Keratinocyte (primary cell): ENCODE results near the gene VKORC1. TPM values are rescaled to one million over a fixed set of nuclear protein-coding genes. Genes with fewer than 3 reads are reported as not detected.

Experiments
- DNase-seq: peaks from one replicate; pipeline ENCODE4 v3.0.0-alpha.2; 2011; ENCODE audit warnings: low read depth, missing footprints, low spot score
- FAIRE-seq: peaks from 2 replicates; lab custom pipeline; 2011; peaks lifted over from hg19 to GRCh38; lab: Jason Lieb, UNC
- H2AFZ ChIP-seq: 2 replicates; pipeline ENCODE4 v1.6.0; 2012; ENCODE audit warnings: low read length, control low read depth, inconsistent platforms; ENCODE audit not compliant: control insufficient read depth
- H3K27ac ChIP-seq: 2 replicates; pipeline ENCODE4 v1.5.1; 2011; ENCODE audit warnings: low read length; ENCODE audit not compliant: control insufficient read depth, insufficient read depth
- H3K27me3 ChIP-seq: 3 replicates; pipeline ENCODE4 v1.6.0; 2011; ENCODE audit warnings: low read length; ENCODE audit not compliant: control insufficient read depth, insufficient read depth; ENCODE audit errors: extremely low read depth
- H3K36me3 ChIP-seq, 2 experiments: 2 replicates in 1 of 2; 3 replicates in 1 of 2; pipeline ENCODE4 v1.5.1; 2011; ENCODE audit warnings: low read length in 2 of 2, mild to moderate bottlenecking in 1 of 2; ENCODE audit not compliant: control insufficient read depth in 2 of 2, insufficient read depth in 2 of 2; ENCODE audit errors: extremely low read depth in 1 of 2
- H3K4me1 ChIP-seq: 3 replicates; pipeline ENCODE4 v1.5.1; 2011; ENCODE audit warnings: low read length; ENCODE audit not compliant: control insufficient read depth, insufficient read depth; ENCODE audit errors: extremely low read depth
- H3K4me2 ChIP-seq: 3 replicates; pipeline ENCODE4 v1.6.0; 2011; ENCODE audit warnings: low read depth, low read length; ENCODE audit not compliant: control insufficient read depth, insufficient read depth; ENCODE audit errors: extremely low read depth
- H3K4me3 ChIP-seq, 3 experiments: fragments of 200-600 bp in 1 of 3; sonication (generic) in 1 of 3; 2 replicates in 2 of 3; 3 replicates in 1 of 3; pipeline ENCODE4 v1.5.1; 2011 to 2016; ENCODE audit warnings: low read length in 3 of 3, mild to moderate bottlenecking in 3 of 3, control low read depth in 2 of 3, inconsistent platforms in 1 of 3, low read depth in 1 of 3, mixed read lengths in 1 of 3, mixed run types in 1 of 3, moderate library complexity in 1 of 3; ENCODE audit not compliant: control insufficient read depth in 2 of 3, insufficient read depth in 2 of 3; ENCODE audit errors: extremely low read depth in 1 of 3
- H3K79me2 ChIP-seq: 2 replicates; pipeline ENCODE4 v1.6.0; 2012; ENCODE audit warnings: low read length; ENCODE audit not compliant: control insufficient read depth, insufficient read depth
- H3K9ac ChIP-seq: 3 replicates; pipeline ENCODE4 v1.6.0; 2011; ENCODE audit warnings: low read length; ENCODE audit not compliant: control insufficient read depth, insufficient read depth; ENCODE audit errors: extremely low read depth
- H3K9me1 ChIP-seq: 3 replicates; pipeline ENCODE4 v1.6.0; 2011; ENCODE audit warnings: low read length; ENCODE audit not compliant: control insufficient read depth, insufficient read depth; ENCODE audit errors: extremely low read depth
- H3K9me3 ChIP-seq: 2 replicates; pipeline ENCODE4 v1.5.1; 2012; ENCODE audit warnings: low read depth, low read length; ENCODE audit not compliant: control insufficient read depth
- H4K20me1 ChIP-seq: 3 replicates; pipeline ENCODE4 v1.6.0; 2011; ENCODE audit warnings: low read length; ENCODE audit not compliant: control insufficient read depth, insufficient read depth; ENCODE audit errors: extremely low read depth
- EZH2 ChIP-seq: IDR thresholded peaks from one replicate; pipeline ENCODE4 v1.6.1; 2012; ENCODE audit warnings: inconsistent platforms, mild to moderate bottlenecking, low read length, moderate library complexity
- dilution Hi-C: fragments of 300-500 bp; cut with MboI; formaldehyde crosslinking; loops from one replicate; pipeline ENCODE4 v1.7.0; 2020; ENCODE audit warnings: low sequenced_read_pairs; ENCODE audit not compliant: extremely low pct_ligation_motif_present
- polyA plus RNA-seq, 5 experiments: library from polyadenylated mRNA; depleted of rRNA in 3 of 5; stranded (reverse) in 3 of 5; stranded (forward) in 1 of 5; unstranded in 1 of 5; fragments of >200 nt; gene quantifications; 1 replicate in 1 of 5; 2 replicates in 3 of 5; 3 replicates in 1 of 5; pipeline versions ENCODE4 v1.2.1 to v1.2.3, GENCODE V29; 2011 to 2012; ENCODE audit warnings: missing spikeins in 2 of 5, low read depth in 1 of 5, low replicate concordance in 1 of 5
- TF ChIP-seq, protein P1 (sequence below), 3 experiments: IDR thresholded peaks in 1 of 3; conservative IDR thresholded peaks in 1 of 3; optimal IDR thresholded peaks in 1 of 3; 2 replicates in 2 of 3; 3 replicates in 1 of 3; pipeline versions ENCODE3 to v1.5.1; 2011; ENCODE audit warnings: low read length in 3 of 3, mild to moderate bottlenecking in 3 of 3, moderate library complexity in 2 of 3, control low read depth in 1 of 3, inconsistent platforms in 1 of 3; ENCODE audit not compliant: insufficient read depth in 2 of 3; ENCODE audit errors: extremely low read depth in 1 of 3

VKORC1 gene
- polyA plus RNA-seq, 1 donor (not counting 4 experiments of a cell fraction or from before 2014, with no cell fraction given) = 73.6 TPM

DNA sequence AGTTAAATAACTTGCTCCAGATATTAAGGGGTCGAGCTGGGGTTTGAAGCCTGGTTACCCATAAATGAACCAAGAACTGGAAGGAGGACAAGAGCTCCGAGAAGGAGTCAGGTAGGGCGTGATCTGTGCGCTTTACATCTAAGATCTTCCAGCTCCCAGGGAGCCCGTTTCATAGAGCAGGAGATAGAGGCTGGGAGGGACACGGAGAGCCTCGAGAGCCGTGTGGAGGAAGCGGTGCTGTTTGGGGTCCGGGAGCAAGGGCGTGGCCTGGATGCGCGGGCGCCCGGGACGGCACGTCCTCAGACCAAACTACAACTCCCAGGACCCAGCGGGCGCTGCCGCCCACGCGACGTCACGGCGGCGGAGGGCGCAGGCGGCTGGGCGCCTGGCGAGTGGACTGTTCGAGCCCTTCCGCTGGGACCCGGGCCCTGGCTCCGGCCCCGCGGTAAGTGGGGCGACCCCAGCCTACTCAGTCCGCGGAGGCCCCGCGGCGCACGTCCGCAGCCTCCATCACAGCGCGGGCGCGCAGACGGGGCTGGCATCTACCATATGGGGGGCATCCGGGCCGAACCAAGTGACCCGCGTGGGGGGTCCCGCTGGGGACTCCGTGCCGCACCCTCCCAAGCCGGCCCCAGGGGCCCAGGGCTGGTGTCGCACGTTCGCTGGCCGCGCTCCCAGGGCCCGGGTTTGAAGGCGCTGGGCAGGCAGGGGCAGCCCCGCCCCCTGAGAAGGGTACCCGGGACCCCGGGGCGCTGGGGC lies 13.6 kb upstream of the VKORC1 start, which contains the start of gene BCKDK:
TSS of gene BCKDK (plus strand) at position 352 of the 759 bp plus-strand sequence. CDS start 838 bp downstream, outside the sequence.
- peak within 1 kb of the TSS; percentile 54 for H3K27ac ChIP-seq
- no peaks in the 10 kb centered on the region for H3K9me3 ChIP-seq
- H3K27me3 ChIP-seq = no peaks in the 10 kb centered on the region
- no peaks in the 10 kb centered on the region for H4K20me1 ChIP-seq
- H3K79me2 ChIP-seq = peaks cover 17% of the 10 kb centered on the region
- H3K4me3 ChIP-seq = peak within 1 kb of the TSS; percentile 79 to 91 (median 87)
- H3K4me2 ChIP-seq = peak within 1 kb of the TSS; percentile 74
- peak within 1 kb of the TSS; percentile 92 for H2AFZ ChIP-seq
- peaks cover 5% of the 10 kb centered on the region for H3K4me1 ChIP-seq
- dilution Hi-C loops = no loop called here
- no peak for FAIRE-seq
- H3K36me3 ChIP-seq = peaks cover 18 to 24% of the 10 kb centered on the region in 2 experiments
- DNase-seq = no peak
- no peaks in the 10 kb centered on the region for H3K9me1 ChIP-seq
- H3K9ac ChIP-seq = peak within 1 kb of the TSS; percentile 83
- TF ChIP-seq, protein P1, sequence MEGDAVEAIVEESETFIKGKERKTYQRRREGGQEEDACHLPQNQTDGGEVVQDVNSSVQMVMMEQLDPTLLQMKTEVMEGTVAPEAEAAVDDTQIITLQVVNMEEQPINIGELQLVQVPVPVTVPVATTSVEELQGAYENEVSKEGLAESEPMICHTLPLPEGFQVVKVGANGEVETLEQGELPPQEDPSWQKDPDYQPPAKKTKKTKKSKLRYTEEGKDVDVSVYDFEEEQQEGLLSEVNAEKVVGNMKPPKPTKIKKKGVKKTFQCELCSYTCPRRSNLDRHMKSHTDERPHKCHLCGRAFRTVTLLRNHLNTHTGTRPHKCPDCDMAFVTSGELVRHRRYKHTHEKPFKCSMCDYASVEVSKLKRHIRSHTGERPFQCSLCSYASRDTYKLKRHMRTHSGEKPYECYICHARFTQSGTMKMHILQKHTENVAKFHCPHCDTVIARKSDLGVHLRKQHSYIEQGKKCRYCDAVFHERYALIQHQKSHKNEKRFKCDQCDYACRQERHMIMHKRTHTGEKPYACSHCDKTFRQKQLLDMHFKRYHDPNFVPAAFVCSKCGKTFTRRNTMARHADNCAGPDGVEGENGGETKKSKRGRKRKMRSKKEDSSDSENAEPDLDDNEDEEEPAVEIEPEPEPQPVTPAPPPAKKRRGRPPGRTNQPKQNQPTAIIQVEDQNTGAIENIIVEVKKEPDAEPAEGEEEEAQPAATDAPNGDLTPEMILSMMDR (optimal IDR thresholded peaks at IDR 0.05 in 1 of 3, IDR thresholded peaks at IDR 0.05 in 1 of 3, conservative IDR thresholded peaks at IDR 0.05 in 1 of 3; ENCODE audit: extremely low read depth in 1 of 3, insufficient read depth in 2 of 3, low read length in 3 of 3) = no peak
- TF ChIP-seq EZH2 = no peak

DNA sequence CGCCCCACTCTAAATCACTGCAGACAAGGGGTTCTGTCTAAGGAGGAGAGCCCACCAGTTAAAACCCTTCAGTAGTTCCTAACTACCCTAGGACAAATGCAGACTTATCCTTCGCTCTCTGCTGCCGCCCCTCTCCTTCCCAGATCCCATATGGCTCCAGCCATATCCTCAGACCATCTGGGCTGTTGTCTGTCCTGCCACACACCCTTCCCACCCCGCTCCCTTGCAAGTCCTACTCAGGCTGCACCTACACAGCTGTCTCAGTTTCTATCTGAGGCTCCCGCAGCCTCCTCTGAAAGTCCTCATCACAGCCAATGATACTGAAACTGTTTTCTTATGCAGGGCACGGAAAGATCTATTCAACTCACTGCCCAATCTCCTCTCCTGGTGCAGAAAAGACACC lies 12.9 kb upstream of the VKORC1 start:
- Histone ChIP-seq H3K9me3 (no peaks in the 10 kb centered on the region), H3K79me2 (peaks cover 17% of the 10 kb centered on the region), H3K4me1 (peaks cover 5% of the 10 kb centered on the region), H3K9ac (no peak overlapping the region), H3K27me3 (no peaks in the 10 kb centered on the region), H3K4me2 (peak overlapping the region; percentile 74), H4K20me1 (no peaks in the 10 kb centered on the region), H3K36me3 (peaks cover 18 to 24% of the 10 kb centered on the region in 2 experiments), H3K4me3 (no peak overlapping the region), H3K27ac (no peak overlapping the region), H2AFZ (peak overlapping the region; percentile 33), H3K9me1 (no peaks in the 10 kb centered on the region)
- FAIRE-seq (no peak), DNase-seq (no peak)
- dilution Hi-C loops = no loop called here
- TF ChIP-seq EZH2 = no peak
- TF ChIP-seq, protein P1 (optimal IDR thresholded peaks at IDR 0.05 in 1 of 3, IDR thresholded peaks at IDR 0.05 in 1 of 3, conservative IDR thresholded peaks at IDR 0.05 in 1 of 3; ENCODE audit: extremely low read depth in 1 of 3, insufficient read depth in 2 of 3, low read length in 3 of 3) = no peak
